GM23338 (cell line): Measurements from ENCODE around the gene AP4M1.
"Not testable (repeated sequence)": the region's sequence is repeated elsewhere in the genome, so short reads cannot be mapped to it uniquely, and the experiment has no call there.

Source experiments
- CTCF ChIP-seq, 2 experiments: fragments of 200-600 bp in 1 of 2; sonication (generic) in 1 of 2; conservative IDR thresholded peaks; 2 replicates each; pipeline versions ENCODE4 v1.5.1 to v1.6.1; 2016 to 2017; ENCODE audit warnings: antibody characterized with exemption in 2 of 2, low read depth in 2 of 2, mild to moderate bottlenecking in 2 of 2, moderate library complexity in 1 of 2
- EZH2 ChIP-seq: fragments of 200-600 bp; sonication (generic); IDR thresholded peaks from one replicate; pipeline ENCODE4 v1.8.0; 2017; ENCODE audit warnings: antibody characterized with exemption, mild to moderate bottlenecking, low read depth; ENCODE audit not compliant: unreplicated experiment
- EZH2phosphoT487 ChIP-seq: fragments of 200-600 bp; sonication (generic); IDR thresholded peaks from one replicate; pipeline ENCODE4 v1.8.1; 2018; ENCODE audit warnings: antibody characterized with exemption; ENCODE audit not compliant: unreplicated experiment

- TF ChIP-seq CTCF (conservative IDR thresholded peaks at IDR 0.05; ENCODE audit: low read depth in 2 of 2); EZH2phosphoT487; EZH2: not testable (repeated sequence)
These were observed 44.9 kb downstream of the AP4M1 start for GRCh38 chr7:100146350-100146749.
